K562 (cell line): ENCODE data around the gene DPH2. TPM values are rescaled to one million over a fixed set of nuclear protein-coding genes. Genes with fewer than 3 reads are reported as not detected.

Experiments used
- ARID1B ChIP-seq: fragments of 450-650 bp; IDR thresholded peaks from 2 replicates; pipeline ENCODE4 v1.6.1; 2016; ENCODE audit warnings: antibody characterized with exemption, mild to moderate bottlenecking, inconsistent platforms
- CCAR2 ChIP-seq: fragments of 200-400 bp; formaldehyde crosslinking; IDR thresholded peaks from 2 replicates; pipeline ENCODE4 v1.6.1; 2017; ENCODE audit warnings: mild to moderate bottlenecking, low read depth, low read length
- E2F8 ChIP-seq: fragments of 450-650 bp; IDR thresholded peaks from 2 replicates; pipeline ENCODE4 v1.7.1; 2018; ENCODE audit warnings: mild to moderate bottlenecking, low read depth; ENCODE audit not compliant: partially characterized antibody
- MCM3 ChIP-seq: fragments of 450-650 bp; IDR thresholded peaks from 2 replicates; pipeline ENCODE4 v1.6.1; 2016
- MYC ChIP-seq, 2 experiments: fragments of 250-450 bp in 1 of 2; sonication (Bioruptor Pico) in 1 of 2; IDR thresholded peaks; 2 replicates each; pipeline versions ENCODE4 v1.5.1 to v1.6.1; 2012 to 2021; ENCODE audit warnings: low read depth in 2 of 2, borderline replicate concordance in 1 of 2, improper control_type of control experiment in 1 of 2, low read length in 1 of 2, mild to moderate bottlenecking in 1 of 2, moderate library complexity in 1 of 2
- NR0B1 ChIP-seq: fragments of 450-650 bp; IDR thresholded peaks from one replicate; pipeline ENCODE4 v1.6.1; 2018; ENCODE audit warnings: mild to moderate bottlenecking, moderate library complexity; ENCODE audit not compliant: partially characterized antibody
- REST ChIP-seq, 2 experiments: fragments of 450-650 bp; formaldehyde crosslinking in 1 of 2; IDR thresholded peaks; 2 replicates each; pipeline versions ENCODE4 v1.4.0 to v1.6.1; 2014 to 2020; ENCODE audit warnings: mild to moderate bottlenecking in 2 of 2, borderline replicate concordance in 1 of 2, low read depth in 1 of 2
- SMAD1 ChIP-seq: fragments of 150-350 bp; IDR thresholded peaks from 2 replicates; pipeline ENCODE4 v1.6.1; 2014; ENCODE audit warnings: low read length, low read depth; ENCODE audit not compliant: partially characterized antibody
- ZNF224 ChIP-seq: sonication (generic); formaldehyde crosslinking; IDR thresholded peaks from 2 replicates; pipeline ENCODE4 v1.8.0; 2022; ENCODE audit warnings: mild to moderate bottlenecking, missing genetic modification reagents
- polyA plus RNA-seq, 8 experiments: library from polyadenylated mRNA; depleted of rRNA in 4 of 8; stranded (reverse) in 5 of 8; unstranded in 3 of 8; fragments of >200 nt; fragmentation: Nextera tagmentation in 2 of 8; fragmentation: Illumina TruSeq in 1 of 8; extraction: Ambion mirVana in 2 of 8; extraction: Trizol in 1 of 8; gene quantifications; 2 replicates each; pipeline versions ENCODE4 v1.2.1 to v1.2.3, GENCODE V29; 2011 to 2014; ENCODE audit warnings: inconsistent platforms in 1 of 8, missing spikeins in 1 of 8
- total RNA-seq, 7 experiments: library from RNA; depleted of rRNA in 6 of 7; stranded (reverse); fragments of >200 nt in 6 of 7; fragmentation: Illumina TruSeq in 2 of 7; extraction: Trizol in 2 of 7; gene quantifications; 2 replicates each; pipeline versions ENCODE4 v1.2.1 to v1.2.3, GENCODE V29; 2011 to 2021; ENCODE audit warnings: low replicate concordance in 1 of 7

Gene DPH2
- total and polyA plus RNA-seq, 9 of the 15 experiments (the other 6 are each of a cell fraction or from before 2014, with no cell fraction given), result 17.9 to 94.1 (median 68.1) TPM

- peak; percentile 97 for TF ChIP-seq REST (IDR thresholded peaks at IDR 0.05; ENCODE audit: borderline replicate concordance)
- TF ChIP-seq REST (CRISPR knock-in tag; IDR thresholded peaks at IDR 0.05; ENCODE audit: low read depth), result peak; percentile 72
- no peak for TF ChIP-seq CCAR2
- no peak for TF ChIP-seq ZNF224 (CRISPR knock-in tag)
- no peak for TF ChIP-seq MCM3
- TF ChIP-seq SMAD1, result no peak
- no peak for TF ChIP-seq NR0B1
- peak; percentile 92 for TF ChIP-seq MYC (IDR thresholded peaks at IDR 0.05; ENCODE audit: low read depth, low read length)
- TF ChIP-seq MYC (CRISPR knock-in tag; IDR thresholded peaks at IDR 0.05; ENCODE audit: borderline replicate concordance, low read depth), result peak; percentile 70; the same call in 1 of the 2 replicates
- TF ChIP-seq E2F8, result peak; percentile 79
- TF ChIP-seq ARID1B, result no peak
Measured at GRCh38 chr1:43974443-43975248, 4.8 kb downstream of the DPH2 start, which contains the start of gene ATP6V0B (continued).
